ENCODE results near the gene TRNP1.

Gene TRNP1

DNA sequence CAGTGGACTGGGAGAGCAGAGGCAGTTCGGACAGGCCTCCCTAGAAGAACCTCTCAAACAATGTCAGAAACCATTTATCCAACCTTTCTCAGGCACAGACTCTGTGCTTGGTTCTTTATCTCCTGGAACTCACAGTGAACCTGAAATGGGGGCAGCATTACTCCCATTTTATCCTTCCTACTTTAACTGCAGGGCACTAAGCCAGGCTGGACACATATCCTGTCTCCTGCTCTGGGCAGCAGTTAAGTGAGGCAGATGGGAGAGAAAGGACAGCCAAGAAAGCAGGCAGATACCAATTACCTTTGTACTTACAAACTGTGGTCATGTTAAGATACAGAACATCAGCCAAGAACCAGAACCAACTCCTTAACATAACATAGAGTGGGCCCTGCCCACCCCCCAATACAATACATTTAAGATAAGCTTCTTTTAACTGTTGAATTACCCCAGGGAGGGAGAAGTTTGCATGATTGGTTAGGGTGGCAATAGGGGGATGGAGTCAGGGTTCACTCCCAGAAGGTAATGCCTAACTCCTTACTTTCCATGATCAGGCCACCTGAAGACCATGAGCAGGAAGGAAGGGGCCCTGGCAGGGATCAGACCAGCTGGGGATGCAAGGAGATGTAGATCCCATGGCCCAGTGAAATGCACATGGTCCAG, 44.1 kb upstream of the TRNP1 start:
- Histone ChIP-seq H3K9me3 (no peaks in the 10 kb centered on the region), H3K27ac (no peak overlapping the region), H3K4me1 (no peaks in the 10 kb centered on the region), H3K4me3 (no peak overlapping the region), H3K36me3 (peaks cover 20 to 75% (median 26%) of the 10 kb centered on the region in 3 donors), H3K27me3 (peaks cover 0 to 16% of the 10 kb centered on the region in 2 donors)
- TF ChIP-seq CTCF (IDR thresholded peaks at IDR 0.05) = no peak
- intact Hi-C loops (cut with DNase I; ENCODE audit: low total_unique reads) = no loop called here
- no peak for DNase-seq

DNA sequence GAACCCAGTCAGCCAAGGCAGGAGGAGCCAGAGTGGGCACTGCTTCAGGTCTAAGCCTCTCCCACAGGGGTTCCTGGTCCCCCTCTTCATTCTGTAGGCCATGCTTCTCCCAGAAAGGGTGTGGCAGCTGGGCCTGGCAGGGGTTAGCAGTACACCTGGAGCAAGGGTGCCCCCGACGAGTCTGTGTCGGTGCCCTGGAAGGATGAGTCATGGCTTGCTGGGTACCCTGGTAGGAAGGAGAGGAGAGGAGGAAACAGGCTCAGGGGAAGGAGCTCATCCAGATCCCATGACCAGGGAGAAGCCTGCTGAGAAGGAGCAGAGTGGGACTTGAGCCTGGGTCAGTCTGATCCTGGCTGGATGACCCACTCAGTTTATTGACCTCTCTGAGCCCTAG, 43.6 kb upstream of the TRNP1 start:
- Histone ChIP-seq H3K36me3 (peaks cover 15 to 69% (median 21%) of the 10 kb centered on the region in 3 donors), H3K27me3 (peaks cover 0 to 16% of the 10 kb centered on the region in 2 donors), H3K4me3 (no peak overlapping the region), H3K27ac (no peak overlapping the region), H3K4me1 (no peaks in the 10 kb centered on the region), H3K9me3 (no peaks in the 10 kb centered on the region)
- no peak for DNase-seq
- intact Hi-C loops (cut with DNase I; ENCODE audit: low total_unique reads) = no loop called here
- TF ChIP-seq CTCF (IDR thresholded peaks at IDR 0.05) = no peak

- no peak overlapping the region for H3K4me3 ChIP-seq
- H3K27ac ChIP-seq = no peak overlapping the region
- intact Hi-C loops (cut with DNase I; ENCODE audit: low total_unique reads) = no loop called here
- H3K9me3 ChIP-seq = peaks cover 0 to under 1% (median 0%) of the 10 kb centered on the region in 3 donors
- H3K36me3 ChIP-seq = peaks cover 8 to 63% (median 14%) of the 10 kb centered on the region in 3 donors
- H3K27me3 ChIP-seq = peaks cover 0 to 16% of the 10 kb centered on the region in 2 donors
- no peak for TF ChIP-seq CTCF (IDR thresholded peaks at IDR 0.05)
- H3K4me1 ChIP-seq = no peaks in the 10 kb centered on the region
- DNase-seq = no peak
Measured at GRCh38 chr1:26950602-26951001, 42.9 kb upstream of the TRNP1 start.

- intact Hi-C loops (cut with DNase I; ENCODE audit: low total_unique reads) = no loop called here
- Histone ChIP-seq H3K27ac (no peak overlapping the region), H3K27me3 (peaks cover 0 to 16% of the 10 kb centered on the region in 2 donors), H3K9me3 (peaks cover 0 to 7% (median 0%) of the 10 kb centered on the region in 3 donors), H3K4me3 (no peak overlapping the region), H3K4me1 (no peaks in the 10 kb centered on the region), H3K36me3 (peaks cover 2 to 56% (median 8%) of the 10 kb centered on the region in 3 donors)
- no peak for DNase-seq
- no peak for TF ChIP-seq CTCF (IDR thresholded peaks at IDR 0.05)
Measured at GRCh38 chr1:26951216-26951615, 42.3 kb upstream of the TRNP1 start.

GRCh38 chr1:26951821-26952497, 41.5 kb upstream of the TRNP1 start:
- H3K4me3 ChIP-seq = no peak overlapping the region
- peaks cover 0 to 7% (median 0%) of the 10 kb centered on the region in 3 donors for H3K9me3 ChIP-seq
- H3K27ac ChIP-seq = no peak overlapping the region
- no peak for DNase-seq
- peaks cover 0 to 49% (median under 1%) of the 10 kb centered on the region in 3 donors for H3K36me3 ChIP-seq
- no peaks in the 10 kb centered on the region for H3K4me1 ChIP-seq
- H3K27me3 ChIP-seq = peaks cover 0 to 18% of the 10 kb centered on the region in 2 donors
- no peak for TF ChIP-seq CTCF (IDR thresholded peaks at IDR 0.05)
- intact Hi-C loops (cut with DNase I; ENCODE audit: low total_unique reads) = no loop called here

Data from tibial artery (tissue), 4 donors.